KOPT-K1 (cell line): ENCODE data around the gene BABAM2.
"Not testable (repeated sequence)": the region's sequence is repeated elsewhere in the genome, so short reads cannot be mapped to it uniquely, and the experiment has no call there.

Experiments
- H3K27ac ChIP-seq: fragments of 200-600 bp; sonication (generic); 2 replicates; pipeline ENCODE4 v1.5.1; 2016; ENCODE audit warnings: antibody characterized with exemption, mild to moderate bottlenecking, low read depth, low read length; ENCODE audit not compliant: poor library complexity, severe bottlenecking
- H3K36me3 ChIP-seq: fragments of 200-600 bp; sonication (generic); 2 replicates; pipeline ENCODE4 v1.5.1; 2017; ENCODE audit warnings: antibody characterized with exemption, mild to moderate bottlenecking, low read length, moderate library complexity; ENCODE audit not compliant: insufficient read depth
- H3K9me3 ChIP-seq: fragments of 200-600 bp; sonication (generic); 2 replicates; pipeline ENCODE4 v1.5.1; 2017; ENCODE audit warnings: antibody characterized with exemption, low read length, mild to moderate bottlenecking; ENCODE audit not compliant: insufficient read depth, poor library complexity, severe bottlenecking

The BABAM2 gene

DNA sequence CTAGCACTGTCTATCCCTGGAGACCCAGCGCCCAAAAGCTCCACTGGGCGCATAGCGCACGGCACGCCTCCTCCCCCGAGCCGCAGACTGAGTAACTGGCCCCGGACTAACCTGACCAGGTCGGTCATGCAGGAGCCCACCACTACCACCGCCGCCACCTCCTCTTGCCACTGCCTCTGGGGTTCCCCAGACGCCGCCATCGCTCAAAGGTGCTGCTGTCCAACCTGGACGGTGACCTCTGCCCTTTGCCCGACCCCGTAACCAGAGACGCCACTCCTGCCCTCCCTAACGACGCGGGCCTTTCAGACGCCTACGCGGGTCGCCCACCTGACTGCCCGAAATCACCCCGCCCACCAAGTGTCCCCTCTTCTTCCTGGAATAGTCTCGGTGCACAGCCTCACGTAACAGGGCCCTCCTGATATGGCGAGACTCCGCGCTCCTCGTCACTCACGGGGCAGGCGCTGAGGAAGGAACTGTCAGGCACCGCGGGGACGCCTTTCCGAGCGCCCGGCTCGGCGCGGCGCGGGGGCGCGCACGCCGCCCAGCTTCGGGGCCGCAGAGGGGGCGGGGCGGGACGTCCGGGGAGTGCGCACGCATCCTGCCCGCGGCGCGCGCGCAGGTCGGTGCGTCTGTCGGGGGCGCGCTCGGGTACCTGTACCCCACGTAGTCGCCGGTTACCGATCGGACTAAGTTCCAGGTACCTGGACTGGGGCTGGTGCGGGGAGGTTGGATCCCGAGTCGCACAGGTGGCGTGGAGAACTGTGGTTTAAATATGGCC is at the start of gene BABAM2, which contains the start of gene RBKS:
Gene BABAM2, plus strand, starts transcription at position 584 of the 778 bp plus-strand sequence. CDS start 3,828 bp downstream, outside the sequence.
Gene RBKS, minus strand, starts transcription at position 242 of the 778 bp plus-strand sequence. Its CDS starts 42 bp downstream, at position 200.
- Histone ChIP-seq H3K9me3 (no peaks in the 10 kb centered on the region), H3K36me3 (no peaks in the 10 kb centered on the region), H3K27ac (peak within 1 kb of the TSS; percentile 86)

DNA sequence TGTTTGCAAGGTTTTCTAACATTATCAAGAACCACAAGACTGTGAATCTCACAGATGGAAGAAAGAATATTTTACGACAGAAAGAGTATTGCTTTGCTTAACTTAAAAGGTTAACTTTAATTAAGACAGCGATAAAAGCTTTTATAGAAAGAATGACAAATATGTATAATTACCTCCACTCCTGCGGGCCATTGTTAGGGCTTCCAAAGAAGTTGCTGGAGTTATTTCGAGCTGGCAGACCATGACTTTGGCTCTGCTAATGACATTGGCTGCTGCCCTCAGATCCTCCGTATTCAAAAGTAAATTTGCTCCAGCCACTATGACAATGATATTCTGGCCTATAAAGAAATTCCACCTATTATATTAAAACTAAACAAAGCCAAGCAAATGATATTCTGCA is 47.6 kb upstream of the BABAM2 start:
- no peaks in the 10 kb centered on the region for H3K36me3 ChIP-seq
- no peaks in the 10 kb centered on the region for H3K9me3 ChIP-seq
- no peak overlapping the region for H3K27ac ChIP-seq

DNA sequence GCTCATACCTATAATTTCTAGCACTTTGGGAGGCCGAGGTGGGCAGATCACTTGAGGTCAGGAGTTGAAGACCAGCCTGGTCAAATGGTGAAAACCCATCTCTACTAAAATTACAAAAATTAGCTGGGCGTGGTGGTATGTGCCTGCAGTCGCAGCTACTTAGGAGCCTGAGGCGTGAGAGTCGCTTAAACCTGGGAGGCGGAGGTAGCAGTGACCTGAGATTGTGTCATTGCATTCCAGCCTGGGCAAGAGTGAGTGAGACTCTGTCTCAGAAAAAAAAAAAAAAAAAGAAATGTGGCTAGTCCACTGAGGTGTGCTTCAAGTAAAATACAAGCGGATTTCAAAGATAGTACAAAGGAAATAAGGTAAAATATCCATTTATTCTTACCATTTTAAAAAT is 46.5 kb upstream of the BABAM2 start:
- no peaks in the 10 kb centered on the region for H3K9me3 ChIP-seq
- no peak overlapping the region for H3K27ac ChIP-seq
- no peaks in the 10 kb centered on the region for H3K36me3 ChIP-seq

DNA sequence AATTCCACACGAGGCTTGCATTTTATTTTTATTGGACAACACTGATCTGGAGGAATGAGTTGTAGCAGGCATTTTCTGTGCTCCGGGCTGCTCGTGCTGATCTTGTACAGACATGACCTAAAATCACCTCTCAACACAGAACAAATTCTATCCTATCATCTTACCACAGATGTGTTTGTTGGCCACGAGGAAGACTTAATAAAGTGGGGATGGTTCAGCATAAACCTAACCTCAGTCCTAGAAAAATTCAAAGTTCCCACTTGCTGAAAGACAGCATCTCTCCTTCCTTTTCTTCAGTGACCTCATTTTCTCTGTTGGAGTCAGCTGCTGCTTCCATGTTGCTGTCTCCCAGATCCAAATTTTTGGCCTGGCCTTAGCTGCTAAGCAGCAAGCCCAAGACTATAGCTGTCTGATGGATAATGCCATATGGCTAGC is 45.7 kb upstream of the BABAM2 start:
- Histone ChIP-seq H3K36me3 (no peaks in the 10 kb centered on the region), H3K27ac (no peak overlapping the region), H3K9me3 (no peaks in the 10 kb centered on the region)

DNA sequence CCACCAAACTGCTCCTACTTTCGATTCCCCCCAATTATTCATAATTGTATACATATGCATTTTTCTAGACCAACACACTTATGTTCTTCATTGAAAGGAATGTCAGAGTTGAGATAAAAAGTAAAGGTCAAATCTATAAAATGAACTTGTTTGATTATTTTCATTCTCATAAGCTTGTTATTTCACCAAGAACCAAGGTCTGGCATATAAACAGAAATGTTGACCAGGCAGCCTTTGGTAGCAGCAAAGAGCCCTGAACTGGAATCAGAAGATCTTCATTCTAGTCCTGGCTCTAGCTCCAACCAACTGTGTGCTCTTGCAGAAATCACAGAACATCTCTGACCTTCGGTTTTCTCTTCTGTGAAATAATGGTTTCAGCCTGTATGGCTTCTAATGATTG is 43.2 kb upstream of the BABAM2 start:
- Histone ChIP-seq H3K27ac (no peak overlapping the region), H3K36me3 (no peaks in the 10 kb centered on the region), H3K9me3 (no peaks in the 10 kb centered on the region)

DNA sequence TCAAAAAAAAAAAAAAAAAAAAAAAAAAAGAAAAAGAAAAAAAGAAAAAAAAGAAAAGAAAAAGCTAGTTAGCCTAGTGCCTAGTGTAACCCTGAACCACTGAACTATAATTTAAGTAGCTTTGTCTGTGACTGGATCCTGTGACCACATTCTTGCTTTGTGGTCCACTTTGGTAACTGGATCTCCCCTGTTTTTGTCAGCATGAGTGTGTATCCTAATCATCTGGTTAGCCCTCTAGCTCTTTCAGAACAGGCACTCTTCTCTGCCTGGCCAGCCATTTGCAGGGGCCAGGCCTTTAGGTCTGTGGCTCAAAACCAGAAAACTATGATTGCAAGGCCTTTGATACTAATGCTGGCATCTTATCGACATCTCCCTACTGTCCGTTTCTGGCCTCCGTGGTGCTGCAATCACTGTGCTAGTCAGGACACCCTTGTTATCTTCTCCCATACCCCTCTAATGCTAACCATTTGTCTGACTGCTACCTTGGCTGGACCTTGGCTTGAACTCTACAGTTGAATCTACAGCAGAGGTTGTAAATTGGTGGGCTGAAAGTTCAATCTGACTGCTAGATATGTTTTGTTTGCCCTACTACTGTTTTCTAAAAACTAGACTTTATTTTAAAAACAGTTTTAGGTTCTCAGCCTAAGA is 40.8 kb upstream of the BABAM2 start:
- H3K27ac ChIP-seq: no peak overlapping the region
- no peaks in the 10 kb centered on the region for H3K36me3 ChIP-seq
- no peaks in the 10 kb centered on the region for H3K9me3 ChIP-seq

DNA sequence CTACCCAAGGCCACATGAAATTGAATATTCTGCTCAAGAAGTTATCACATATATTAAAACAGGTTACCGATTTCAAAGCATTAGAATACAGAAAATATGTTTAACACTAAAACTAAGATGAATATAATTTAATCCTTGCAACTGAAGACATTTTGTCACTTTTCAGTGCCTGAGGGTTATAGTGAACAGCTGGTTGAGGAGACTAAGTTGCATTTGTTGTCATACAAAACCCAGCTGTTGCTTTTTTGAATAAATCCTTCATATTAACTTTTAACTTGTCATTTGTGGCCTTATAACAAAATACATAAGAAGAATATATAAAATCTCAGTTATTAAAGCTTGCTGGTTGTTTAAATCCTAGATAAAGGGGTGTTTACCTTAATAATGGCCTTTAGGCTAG is 37.8 kb upstream of the BABAM2 start:
- peaks cover 2% of the 10 kb centered on the region for H3K9me3 ChIP-seq
- H3K36me3 ChIP-seq: no peaks in the 10 kb centered on the region
- no peak overlapping the region for H3K27ac ChIP-seq

DNA sequence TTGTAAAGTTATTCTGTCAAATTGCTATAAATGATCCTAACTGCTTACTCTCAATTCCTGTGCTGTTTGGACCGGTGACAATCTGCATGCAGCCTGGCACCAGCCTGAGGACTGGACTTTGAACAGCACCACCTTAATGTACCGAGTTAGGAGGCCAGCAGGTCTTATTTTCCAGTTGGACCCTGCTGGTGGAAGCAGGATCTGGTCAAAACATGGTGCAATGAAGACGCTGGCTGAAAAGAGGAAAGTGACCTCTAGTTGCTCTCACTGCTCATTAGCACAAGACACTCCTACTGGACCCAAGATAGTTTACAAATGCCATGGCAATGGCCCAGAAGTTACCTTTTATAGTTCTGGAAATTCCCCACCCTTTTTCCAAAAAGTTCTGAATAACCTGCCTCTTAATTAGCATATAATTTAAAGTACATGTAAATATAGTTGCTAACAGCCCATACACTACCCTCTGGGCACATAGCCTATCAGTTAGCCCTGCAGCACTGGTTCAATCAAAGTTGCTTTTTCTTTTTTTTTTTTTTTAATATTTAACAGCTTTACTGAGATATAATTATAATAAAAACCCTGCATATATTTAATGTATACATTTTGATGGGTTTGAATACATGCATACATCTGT is 36.2 kb upstream of the BABAM2 start:
- no peak overlapping the region for H3K27ac ChIP-seq
- H3K9me3 ChIP-seq: peaks cover 3% of the 10 kb centered on the region
- H3K36me3 ChIP-seq: no peaks in the 10 kb centered on the region

DNA sequence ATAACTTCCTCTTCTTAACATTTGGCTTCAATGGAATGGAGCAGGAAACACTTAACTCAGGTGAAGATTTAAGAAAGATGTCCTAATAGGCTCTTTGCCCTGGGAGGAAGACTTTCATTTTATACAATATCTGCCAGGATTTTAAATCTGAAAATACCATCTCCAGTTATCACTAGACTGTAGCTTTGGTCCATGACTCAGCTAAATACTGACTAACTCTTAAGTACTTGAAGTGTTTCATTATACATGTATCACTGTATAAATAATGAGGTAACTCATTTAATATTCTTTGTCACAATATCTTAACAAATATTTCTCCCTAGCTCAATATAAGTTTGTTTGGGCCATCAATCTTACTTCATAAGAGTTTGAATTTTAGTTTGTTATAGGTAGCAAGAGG is 35.1 kb upstream of the BABAM2 start:
- no peaks in the 10 kb centered on the region for H3K36me3 ChIP-seq
- peaks cover 3% of the 10 kb centered on the region for H3K9me3 ChIP-seq
- H3K27ac ChIP-seq: no peak overlapping the region

DNA sequence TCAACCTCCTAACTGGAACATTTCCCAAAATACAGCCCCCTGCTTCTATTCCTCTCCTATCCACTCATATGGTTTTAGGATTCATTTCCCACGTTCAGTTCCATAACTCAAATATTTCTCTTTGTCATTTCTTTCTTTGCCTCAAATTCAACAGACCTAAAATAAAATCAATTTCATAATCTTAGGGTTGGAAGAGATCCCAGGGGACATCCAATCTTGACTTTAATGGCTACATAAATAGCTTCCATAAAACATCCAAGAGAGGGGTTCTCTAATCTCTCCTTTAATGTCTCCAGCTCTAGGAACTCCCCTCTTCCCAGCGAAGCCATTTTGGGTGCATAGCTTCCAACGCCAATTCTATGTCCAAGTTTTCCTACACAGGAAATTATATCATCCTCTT is 34.1 kb upstream of the BABAM2 start:
- H3K27ac ChIP-seq: no peak overlapping the region
- no peaks in the 10 kb centered on the region for H3K36me3 ChIP-seq

DNA sequence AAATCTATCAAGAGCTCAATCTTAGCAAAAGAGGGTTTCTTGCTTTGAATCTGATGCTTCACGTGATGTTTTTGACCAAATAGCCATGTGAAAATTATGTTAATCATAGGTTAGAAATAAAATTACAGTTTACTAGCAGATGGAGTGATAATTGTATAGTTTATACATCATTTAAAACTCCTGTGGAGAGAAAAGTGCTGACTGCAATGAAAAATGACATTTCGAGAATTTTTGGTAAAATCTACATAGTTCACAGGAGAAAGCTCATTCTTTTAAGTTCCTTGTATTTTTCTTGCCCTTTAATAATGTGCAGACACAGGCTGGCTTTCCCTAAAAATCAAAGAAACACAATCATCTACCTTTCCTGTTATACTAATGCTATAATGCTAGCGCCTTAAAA is 33.6 kb upstream of the BABAM2 start:
- no peak overlapping the region for H3K27ac ChIP-seq
- peaks cover 3% of the 10 kb centered on the region for H3K9me3 ChIP-seq
- H3K36me3 ChIP-seq: no peaks in the 10 kb centered on the region

More for the DNA sequence above, 34.1 kb upstream of the BABAM2 start:
- H3K9me3 ChIP-seq: peaks cover 3% of the 10 kb centered on the region

DNA sequence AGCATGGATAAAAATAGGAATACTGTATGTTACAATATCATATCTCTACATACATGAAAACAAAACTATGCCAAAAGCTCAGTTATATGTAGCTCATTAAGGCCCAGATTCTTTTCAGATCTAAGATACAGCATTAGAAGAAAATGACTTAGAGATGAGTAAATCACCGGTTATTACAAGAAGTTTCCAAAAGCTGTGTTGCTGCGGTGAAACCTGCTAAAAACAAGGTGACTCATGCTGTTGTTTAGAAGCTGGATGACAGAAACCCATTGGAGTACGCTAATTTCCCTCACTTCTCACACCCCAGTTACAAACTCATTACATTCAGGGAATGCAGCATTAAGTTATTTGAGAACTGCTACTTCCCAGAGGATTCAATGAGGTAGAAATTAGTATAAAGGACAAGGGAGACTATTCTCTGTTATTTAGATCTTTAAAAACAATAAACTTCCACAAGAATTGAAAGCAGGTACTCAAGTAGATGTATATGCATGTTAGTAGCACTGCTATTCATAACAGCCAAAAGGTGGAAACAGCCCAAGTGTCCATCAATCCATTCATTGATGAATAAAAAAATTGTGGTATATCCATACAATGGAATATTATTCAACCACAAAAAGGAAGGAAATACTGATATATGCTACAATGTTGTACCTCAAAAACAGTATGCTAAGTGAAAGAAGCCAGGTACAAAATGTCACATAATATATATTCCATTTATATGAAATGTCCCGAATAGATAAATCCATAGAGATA is 32.9 kb upstream of the BABAM2 start:
- Histone ChIP-seq H3K36me3 (no peaks in the 10 kb centered on the region), H3K27ac (no peak overlapping the region), H3K9me3 (peaks cover 3% of the 10 kb centered on the region)

DNA sequence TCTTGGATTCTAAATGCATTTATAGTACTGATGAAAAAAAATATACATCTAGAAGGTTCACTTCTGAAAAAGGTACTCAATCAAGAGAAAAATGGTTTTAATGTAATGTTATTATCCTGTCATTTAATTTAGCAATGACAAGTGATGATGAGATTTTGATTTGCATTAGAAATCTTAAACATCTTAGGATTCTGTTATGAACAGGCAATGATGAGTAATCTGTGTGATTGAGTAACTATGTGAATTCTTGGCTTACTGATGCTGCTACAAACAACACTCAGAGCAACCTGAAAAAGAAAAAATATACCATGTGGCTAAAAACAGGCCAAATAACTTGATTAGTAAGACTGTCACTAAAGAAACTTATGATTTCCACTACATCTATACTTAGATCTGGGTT is 30.4 kb upstream of the BABAM2 start:
- Histone ChIP-seq H3K27ac (no peak overlapping the region), H3K36me3 (no peaks in the 10 kb centered on the region), H3K9me3 (peaks cover 3% of the 10 kb centered on the region)

DNA sequence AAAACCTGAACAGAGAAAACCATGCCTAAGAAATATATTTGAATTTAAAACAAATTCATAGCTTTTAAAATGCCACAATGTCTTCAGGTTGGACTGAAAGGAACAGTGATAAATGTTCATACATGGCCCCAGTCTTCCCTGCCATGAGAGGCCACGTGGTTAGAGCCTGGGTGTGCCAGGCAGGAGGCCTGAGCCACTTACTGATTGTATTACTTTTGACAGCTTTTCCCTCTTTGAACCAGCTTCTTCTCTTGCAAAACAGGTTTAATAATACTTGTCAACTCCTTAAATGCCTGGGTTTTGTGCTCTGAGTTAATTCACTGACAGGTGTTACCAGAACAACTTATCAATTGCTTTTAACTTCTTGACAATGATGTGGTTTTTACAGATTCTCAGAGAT is 27.4 kb upstream of the BABAM2 start:
- Histone ChIP-seq H3K27ac (no peak overlapping the region), H3K9me3 (no peaks in the 10 kb centered on the region), H3K36me3 (no peaks in the 10 kb centered on the region)

DNA sequence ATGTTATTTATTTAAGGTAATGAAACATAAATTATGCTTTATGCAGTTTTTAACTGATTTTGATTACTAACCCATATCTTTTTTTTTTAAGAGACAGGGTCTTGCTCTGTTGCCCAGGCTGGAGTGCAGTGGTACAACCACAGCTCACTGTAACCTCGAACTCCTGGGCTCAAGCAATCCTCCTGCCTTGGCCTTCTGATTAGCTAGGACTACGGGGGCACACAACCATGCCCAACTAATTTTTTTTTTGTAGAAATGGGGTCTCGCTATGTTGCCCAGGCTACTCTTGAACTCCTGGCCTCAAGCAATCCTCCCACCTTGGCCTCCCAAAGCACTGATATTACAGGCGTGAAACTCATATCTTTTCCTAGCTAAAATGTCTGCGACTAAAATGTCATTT is 26.6 kb upstream of the BABAM2 start:
- H3K27ac ChIP-seq, H3K9me3 ChIP-seq, H3K36me3 ChIP-seq: not testable (repeated sequence)
